GM18870 (cell line): ENCODE measurements around the gene HPS3.

Experiments
- ATAC-seq: cut with Tn5 transposase; IDR thresholded peaks from one replicate; pipeline ENCODE4 v1.9.1; 2021; ENCODE audit warnings: moderate library complexity; ENCODE audit not compliant: unreplicated experiment

The HPS3 gene

DNA sequence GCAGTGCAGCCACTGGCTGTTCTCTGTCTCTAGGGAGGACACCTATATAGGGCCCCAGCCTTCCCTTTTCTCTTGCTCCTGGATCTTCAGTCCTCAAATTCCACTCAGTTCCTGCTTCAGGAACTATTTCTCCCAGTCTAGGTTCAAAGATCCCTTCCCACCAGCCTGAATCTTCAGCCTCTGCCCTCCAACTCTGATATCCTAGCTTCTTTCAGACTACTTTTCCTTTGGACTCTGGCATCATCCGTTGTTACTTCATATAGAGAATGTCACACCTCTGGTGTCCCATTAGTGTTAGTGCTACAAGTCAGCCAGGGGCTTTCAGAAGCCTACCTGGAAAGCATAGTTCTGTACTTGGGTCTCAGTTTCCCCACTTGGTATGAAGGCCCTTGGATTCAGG, 10.0 kb upstream of the HPS3 start:
- ATAC-seq = no peak

DNA sequence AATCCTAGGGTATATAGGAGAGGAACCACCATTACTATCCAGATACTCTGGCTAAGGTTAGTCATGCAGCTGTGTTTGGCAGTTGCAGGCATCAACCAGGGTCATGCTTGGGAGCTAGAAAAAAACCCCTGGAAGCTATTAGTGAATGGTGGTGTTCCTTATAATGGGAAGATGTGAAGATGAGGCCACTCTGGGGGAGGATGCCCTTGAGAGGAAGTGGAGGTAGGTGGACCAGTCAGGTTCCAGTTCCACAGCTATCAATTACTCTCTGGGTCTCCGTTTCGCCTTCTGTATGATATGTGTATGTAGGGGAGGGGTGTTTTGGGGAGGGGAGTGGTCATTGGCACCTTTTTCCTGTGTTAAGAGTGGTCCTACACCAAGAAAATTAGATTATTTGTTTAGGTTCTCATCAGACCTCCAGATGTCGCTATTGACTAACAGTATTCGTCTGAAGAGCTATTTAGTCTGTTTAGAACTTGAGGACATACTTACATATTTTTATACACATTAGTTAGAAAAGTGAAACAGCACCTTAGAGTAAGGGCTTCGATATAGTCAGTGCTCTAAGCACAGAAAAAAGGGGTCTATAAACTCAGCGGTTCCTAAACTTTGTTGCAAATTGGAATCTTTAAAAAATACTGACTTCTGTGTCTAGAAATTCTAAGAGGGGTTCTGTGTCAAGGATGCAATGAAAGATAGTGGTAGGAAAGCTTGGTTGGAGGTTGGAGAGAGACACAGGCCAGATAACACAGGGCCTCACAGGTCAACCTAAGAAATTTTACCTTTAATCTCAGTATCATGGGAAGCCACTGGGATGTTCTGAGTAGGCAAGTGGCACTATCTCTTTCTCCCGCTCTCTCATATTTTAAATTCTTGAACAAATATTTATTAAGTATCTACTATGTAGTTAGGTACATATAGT, 9.1 kb upstream of the HPS3 start:
- no peak for ATAC-seq

DNA sequence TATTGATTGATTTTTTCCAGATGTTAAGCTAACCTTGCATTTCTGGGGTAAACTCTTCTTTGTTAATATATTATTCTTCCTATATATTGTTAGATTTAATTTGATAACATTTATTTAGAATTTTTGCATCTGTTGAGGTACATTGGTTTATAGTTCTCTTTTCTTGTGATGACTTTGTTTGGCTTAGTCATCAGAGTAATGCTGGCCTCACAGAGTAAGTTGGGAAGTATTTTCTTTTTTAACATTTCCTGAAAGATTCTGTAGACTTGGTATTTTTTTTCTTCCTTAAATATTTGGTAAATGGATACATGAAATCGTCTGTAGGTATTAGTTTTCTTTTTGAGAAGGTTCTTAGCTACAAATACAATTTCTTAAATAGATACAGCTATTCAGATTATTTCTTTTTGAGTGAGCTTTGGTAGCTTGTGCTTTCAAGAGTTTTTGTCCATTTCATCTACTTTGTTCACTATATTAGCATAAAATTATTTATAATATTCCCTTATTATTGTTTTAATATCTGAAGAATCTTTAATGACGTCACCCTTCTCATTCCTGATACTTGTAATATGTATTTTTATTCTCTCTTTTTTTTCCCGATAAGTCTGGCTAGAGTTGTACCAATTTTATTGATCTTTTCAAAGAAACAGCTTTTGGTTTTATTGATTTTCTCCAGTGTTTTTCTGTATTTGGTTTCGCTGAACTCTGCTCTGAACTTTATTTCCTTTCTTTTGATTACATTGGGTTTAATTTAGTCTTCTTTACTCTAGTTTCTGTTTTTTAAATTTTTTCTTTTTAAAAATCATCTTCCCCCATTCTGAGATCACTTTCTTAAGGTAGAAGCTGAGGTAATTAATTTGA, 6.5 kb upstream of the HPS3 start:
- ATAC-seq = no peak

DNA sequence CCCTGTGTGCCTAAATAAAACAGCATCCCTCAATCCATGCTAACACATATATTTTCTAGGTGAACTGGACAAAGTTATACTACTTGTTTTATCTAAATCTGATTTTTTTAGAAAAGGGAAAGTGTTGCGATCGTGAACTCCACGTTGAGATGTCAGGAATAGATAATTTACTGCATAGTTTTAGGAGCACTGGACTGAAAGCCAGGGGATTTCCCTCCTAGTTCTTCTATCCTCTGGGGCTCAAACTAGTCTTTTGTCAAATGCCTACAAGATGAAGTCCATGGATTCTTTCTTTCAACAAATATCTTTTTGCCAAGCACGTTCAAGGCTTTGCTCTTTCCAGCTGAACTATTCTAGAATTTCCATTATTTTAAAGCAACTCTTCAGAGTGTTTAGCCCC, 617 bp upstream of the HPS3 start:
- ATAC-seq = no peak

DNA sequence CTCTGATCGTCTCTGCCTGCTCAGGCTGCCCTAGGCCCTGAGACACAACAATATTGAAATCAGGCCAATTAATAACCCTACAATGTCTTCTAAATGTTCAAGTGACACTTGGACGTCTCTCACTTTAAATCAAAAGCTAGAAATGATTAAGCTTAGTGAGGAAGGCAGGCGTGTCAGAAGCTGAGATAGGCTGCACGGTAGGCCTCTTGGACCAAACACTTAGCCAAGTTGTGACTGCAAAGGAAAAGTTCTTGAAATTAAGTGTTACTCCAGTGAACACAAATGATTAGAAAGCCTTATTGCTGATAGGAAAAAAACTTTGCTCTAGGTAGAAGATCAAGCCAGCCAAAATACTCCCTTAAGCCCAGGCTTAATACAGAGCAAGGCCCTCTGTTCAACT, 2.2 kb downstream of the HPS3 start:
- no peak for ATAC-seq

DNA sequence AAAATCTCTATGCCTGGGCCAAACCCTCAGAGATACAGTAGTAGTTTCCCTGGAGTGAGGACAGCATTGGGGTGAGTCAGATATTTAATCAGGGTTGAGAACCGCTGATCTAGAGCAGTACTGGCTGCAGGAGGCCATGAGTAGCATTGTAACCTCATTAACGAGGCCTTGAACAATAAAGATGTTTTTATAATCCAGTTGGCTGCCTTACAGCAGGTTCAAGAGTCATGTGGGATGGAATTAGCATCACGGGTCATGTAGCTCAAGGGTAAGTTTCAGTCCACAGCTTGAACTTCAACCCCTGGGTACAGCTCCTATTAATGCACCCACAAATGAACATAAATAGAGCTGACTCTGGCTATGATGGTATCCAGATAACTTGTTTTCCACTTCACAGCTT, 5.1 kb downstream of the HPS3 start:
- no peak for ATAC-seq

DNA sequence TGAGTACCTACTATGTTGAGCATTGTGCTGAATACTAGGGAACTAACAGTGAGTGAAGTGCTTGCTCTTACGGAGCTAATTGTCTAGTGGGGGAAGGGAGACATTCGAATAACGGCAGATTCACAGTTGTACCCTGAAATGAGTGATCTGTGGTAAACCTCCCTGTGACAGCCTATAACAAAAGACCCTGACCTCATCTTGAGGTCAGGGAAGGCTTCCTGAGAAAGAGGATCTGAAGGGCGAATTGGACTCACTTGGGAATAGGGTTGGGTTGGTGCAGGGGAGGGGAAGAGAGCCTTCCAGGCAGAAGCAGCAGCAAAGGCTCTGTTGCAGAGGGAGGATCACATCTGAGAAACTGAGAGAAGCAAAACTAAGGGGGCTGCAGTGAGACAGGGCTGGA, 13.2 kb downstream of the HPS3 start:
- ATAC-seq = no peak

DNA sequence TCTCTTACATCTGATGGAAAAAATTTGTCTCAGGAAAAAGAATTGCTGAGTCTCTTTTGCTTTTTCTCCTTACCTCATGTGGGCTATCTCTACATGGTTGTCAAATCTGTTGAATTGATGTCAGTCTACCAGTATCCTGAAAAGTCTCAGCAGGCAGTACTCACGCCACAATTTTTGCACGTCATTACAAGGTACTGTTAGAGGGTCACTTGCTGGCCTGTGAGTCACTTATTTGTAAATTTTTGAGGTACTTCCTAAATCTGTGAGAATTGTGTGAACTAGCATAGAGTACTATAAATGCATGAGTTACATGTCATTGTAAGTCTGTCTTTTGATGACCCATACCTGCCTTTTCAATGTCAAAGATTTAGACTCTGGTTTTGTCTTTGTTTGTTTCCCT, 15.9 kb downstream of the HPS3 start:
- no peak for ATAC-seq

DNA sequence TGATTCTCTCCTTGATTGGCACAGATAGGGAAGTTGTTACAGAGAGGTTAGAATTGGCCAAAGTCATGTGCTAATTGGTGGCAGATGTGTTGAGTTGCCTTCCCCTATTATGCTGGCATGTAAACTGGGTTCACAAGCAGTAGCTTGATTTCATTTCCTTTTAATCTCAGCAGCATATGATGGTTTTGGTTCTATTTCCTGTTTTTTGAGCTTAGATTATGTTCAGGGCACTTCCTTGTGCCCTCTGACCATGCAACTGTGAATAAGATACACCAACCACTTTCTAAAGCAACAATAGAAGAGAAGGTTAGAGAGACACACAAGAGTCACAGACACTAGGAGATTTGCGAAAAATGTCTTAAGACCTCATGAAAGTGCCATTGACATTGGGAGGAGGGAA, 16.5 kb downstream of the HPS3 start:
- peak; percentile 83 for ATAC-seq

DNA sequence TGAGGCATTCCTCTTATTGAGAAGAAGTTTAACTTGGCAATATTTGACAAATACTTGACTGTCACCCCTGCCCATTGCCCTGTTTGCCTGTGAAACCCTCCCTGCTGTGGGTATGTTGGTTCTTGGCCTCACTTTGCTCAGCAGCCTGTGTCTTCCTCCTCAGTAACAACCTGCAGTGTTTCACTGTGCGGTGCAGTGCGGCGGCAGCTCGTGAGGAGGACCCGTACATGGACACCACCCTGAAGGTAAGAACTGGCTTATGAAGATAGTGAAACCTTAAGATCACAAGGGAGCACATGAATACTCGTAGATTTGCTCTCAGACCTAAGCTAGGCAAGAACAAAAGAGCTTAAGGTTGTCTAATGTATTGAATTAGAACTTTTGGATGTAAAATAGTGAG, 21.0 kb downstream of the HPS3 start:
- ATAC-seq = no peak

DNA sequence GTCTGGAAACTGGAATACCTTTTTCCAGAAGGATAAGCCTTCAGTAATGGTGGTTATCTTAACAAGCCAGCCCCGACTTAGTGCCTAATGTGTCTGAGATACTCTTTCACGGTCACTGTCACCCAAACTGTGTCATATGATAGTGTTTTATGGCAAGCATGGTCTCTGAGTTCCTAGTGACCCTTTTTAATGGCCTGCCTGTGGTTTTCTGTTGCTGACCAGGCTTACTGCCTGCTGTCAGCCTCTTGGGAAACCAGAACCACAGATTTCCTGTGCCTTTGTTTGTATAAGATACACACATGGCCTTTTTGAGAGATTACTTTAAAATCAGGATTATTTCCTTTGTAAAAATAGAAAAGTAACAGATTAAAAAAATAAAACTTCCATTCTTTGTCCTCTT, 22.4 kb downstream of the HPS3 start:
- no peak for ATAC-seq

DNA sequence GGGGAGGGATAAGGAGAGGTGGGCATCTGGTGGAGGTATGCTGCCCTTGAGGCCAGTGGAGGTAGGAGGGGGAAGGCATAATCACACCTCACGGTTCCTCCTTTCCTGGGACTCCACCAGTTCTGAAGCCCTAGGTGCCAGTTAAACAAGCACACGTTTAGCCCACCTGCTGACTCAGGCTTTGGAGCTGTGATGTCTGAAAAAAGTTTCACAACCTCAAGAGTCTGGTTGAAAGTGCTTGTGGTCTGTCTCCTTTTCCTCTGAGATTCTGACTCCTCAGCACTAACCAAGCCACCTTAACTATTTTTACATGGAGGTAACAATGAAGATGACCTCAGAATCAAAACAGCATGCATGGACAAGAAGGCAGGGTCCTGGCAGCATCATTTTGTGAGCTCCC, 23.0 kb downstream of the HPS3 start:
- peak; percentile 98 for ATAC-seq

DNA sequence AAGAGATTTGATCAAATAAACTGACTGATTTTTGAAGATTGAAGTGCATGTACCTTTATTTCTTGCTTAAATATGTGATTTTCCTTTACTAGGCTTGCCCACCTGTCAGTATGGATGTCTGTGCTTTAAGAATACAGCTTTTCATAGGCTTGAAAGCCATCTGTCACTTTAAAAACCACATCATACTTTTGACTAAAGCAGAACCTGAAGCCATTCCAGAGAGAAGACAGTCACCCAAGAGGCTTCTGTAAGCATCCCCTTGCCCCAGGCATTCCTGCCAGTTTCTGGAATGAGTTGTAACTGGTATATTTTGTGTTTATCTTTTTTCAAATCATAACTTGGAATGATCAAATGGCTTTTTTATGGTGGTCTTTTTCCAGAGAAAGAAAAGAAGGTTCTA, 24.0 kb downstream of the HPS3 start:
- ATAC-seq = no peak

DNA sequence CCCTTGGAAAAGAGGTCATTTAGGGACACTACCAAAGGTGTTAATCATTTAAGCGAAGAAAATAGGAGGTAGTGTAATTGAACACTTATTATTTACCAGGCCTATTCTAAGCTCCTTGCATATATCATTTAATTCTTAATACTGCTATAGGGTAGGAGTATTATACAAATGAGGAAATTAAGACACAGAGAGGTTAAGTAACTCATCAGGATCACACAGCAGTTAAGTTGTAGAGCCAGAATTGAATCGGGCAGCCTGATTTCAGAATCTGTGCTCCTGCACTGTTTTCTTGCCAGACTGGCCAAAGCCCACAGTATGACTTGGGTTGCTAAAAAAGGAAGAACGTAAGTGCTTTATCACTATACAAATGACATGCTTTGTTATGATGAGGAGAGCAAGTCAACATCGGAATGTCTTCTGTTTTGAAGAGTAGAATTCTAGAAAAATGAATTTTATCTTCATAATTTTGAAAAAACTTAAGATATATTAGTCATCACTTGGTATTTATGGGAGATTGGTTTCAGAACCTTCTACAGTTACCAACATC, 31.4 kb downstream of the HPS3 start:
- no peak for ATAC-seq

DNA sequence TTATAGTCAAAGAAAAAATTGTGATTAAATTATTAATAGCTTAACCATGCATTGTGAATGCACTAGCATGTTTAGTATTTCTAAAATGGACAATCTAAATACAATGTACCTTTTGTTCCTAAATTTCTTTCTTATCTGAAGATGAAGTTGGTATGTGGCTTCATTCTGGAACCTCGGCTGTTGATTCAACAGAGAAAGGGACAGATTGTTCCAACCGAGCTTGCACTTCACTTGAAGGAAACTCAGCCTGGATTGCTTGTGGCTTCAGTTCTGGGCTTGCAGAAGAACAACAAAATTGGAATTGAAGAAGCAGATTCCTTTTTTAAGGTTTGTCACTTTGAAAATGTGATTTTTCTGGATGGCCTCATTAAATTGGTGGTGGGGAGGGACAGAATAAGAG, 32.6 kb downstream of the HPS3 start:
- ATAC-seq = no peak

DNA sequence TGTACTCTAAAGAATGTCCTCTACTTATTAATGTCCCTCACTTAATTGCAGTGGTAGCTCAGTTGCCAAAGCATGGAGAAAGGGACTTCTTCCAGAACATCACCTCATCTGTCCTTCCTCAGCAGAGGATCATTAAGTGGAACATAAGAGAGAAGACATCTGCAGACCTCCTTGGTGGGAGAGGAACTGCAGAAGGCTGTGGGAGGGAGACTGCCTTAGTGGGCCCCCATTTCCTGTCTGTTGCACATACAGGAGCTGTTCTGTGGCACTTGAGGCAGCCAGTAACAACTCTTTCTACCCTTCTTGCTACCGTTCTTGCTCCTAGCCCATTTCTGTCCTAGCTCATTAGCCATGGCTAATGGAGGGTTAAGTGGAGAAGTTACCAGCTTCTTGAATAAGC, 33.6 kb downstream of the HPS3 start:
- no peak for ATAC-seq

DNA sequence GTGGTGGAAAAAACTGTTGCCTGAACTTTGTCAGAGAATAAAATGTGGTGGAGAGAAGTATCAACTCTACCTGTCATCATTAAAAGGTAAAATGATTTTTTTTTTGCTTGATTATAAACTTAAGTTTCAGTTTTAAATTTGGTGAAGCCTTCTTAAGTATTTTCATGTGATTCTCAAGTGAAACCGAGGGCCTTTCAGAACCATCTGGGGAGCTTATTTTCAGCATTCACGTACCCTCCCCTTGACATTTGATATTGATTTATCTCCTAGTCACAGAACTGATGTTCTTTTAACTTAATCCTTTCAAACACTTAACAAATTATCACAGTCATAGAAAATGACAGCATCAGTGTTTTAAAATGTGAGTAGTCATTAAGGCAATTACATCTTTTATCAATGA, 38.5 kb downstream of the HPS3 start:
- ATAC-seq = no peak

DNA sequence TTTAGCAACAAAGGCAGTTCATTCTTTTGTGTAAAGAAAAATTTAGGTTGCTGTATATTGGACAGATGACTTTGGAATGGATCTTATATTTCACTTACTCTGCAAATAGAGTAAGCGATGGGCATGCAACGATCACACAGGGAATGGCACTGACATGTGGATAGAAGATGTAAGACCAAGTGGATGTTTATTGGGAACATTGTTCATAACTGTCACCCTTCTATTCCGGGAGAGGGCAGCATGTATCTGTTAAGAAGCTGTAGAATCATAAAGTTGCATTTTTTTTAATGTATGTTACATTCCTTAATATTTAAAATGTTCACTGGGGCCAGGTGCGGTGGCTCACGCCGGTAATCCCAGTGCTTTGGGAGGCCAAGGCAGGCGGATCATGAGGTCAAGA, 41.2 kb downstream of the HPS3 start:
- no peak for ATAC-seq

DNA sequence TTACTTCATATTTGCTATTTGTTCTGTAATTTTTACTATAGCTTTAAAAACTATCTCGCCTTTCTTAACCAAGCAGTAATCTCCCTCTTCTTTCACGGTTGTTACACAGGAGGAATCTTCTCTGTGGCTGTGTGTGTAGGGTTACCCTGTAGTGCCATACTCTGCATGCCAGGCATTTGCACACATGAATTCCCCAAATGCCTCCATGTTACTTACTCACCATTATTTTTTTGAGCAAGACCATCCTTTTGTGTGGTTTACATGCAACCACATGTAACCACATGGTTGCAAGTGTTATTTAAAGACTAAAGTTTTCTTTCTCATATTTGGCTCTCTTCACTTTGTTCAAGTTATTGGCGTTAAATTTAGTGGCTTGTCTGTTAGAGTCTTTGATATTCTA, 45.5 kb downstream of the HPS3 start:
- peak; percentile 98 for ATAC-seq

DNA sequence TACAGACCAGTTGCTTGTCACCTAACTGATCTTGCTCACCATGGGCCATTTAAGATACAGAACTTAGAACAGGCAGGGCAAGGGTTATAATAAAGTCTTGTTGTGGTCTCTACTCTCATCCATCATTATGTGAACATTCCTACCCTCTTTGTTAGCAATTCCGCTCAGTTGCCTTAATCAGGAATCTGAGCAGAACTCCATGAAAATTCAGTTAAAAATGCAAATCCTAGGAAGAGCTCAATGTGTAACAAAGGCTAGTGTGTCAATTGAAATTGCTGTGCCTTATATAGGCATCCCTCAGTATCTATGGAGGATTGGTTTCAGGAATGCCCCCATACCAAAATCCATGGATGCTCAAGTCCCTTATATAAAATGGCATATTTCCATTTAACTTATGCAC, 47.7 kb downstream of the HPS3 start:
- no peak for ATAC-seq

DNA sequence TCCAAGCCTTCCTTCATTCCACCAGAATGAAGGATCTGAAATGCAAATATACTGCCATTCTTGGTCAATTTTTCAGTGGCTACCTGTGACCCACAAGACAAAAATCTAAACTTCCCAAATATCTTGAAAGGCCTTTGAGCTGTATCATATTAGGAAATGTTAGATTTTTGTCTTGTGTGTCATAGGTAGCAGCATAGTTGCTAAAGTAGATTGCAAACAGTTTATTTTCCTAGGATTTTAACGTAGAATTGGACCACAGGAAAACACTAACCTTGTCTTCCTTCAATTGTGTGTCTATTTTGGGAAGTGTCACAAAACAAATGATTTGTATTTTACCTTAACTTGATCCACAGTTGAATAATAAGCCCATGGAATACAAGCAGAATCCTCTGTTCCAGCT, 49.8 kb downstream of the HPS3 start:
- no peak for ATAC-seq

DNA sequence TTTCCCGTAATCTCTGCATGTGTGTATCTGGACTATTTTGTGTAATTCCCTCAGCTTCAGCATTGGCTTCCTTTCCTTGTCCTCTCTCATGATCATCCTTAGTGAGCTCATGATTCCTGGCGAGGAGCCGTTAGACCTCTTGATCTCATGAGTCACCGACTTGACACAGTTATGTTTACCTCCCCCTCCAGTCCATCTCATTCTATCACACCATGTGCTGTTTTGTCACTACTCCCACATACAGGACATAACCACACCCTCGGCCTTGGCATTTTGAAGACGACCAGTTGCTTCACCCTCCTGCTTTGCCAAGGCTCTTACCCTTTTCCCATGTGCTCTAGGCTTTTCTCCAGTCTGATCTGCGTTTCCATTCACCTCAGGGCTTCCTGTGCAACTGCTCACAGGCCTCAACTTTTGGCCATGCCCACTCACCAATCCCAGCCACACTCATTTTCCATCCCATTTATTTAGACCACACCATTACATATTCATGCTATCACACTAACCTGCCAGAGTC, 50.7 kb downstream of the HPS3 start:
- ATAC-seq = no peak
